PC-9 (cell line): ENCODE measurements around the gene ITIH3.

Experiments
- CTCF ChIP-seq: fragments of 200-600 bp; sonication (generic); conservative IDR thresholded peaks from 2 replicates; pipeline ENCODE4 v1.6.1; 2017; ENCODE audit warnings: mixed run types, antibody characterized with exemption, mild to moderate bottlenecking, moderate library complexity
- EZH2 ChIP-seq: fragments of 200-600 bp; sonication (generic); IDR thresholded peaks from 2 replicates; pipeline ENCODE4 v1.8.0; 2017; ENCODE audit warnings: antibody characterized with exemption, low read depth

GRCh38 chr3:52796411-52796810 is 1.8 kb downstream of the ITIH3 start:
- TF ChIP-seq CTCF, result no peak
- no peak for TF ChIP-seq EZH2
